Measurements from ENCODE around the gene VEZF1. TPM values are rescaled to one million over a fixed set of nuclear protein-coding genes. Genes with fewer than 3 reads are reported as not detected.
A peak's percentile ranks its signal among the peaks of the same experiment; 100 is the strongest.

VEZF1 gene
- total RNA-seq, 2 experiments from 2014 or later = 17.9 to 19.6 TPM

DNA sequence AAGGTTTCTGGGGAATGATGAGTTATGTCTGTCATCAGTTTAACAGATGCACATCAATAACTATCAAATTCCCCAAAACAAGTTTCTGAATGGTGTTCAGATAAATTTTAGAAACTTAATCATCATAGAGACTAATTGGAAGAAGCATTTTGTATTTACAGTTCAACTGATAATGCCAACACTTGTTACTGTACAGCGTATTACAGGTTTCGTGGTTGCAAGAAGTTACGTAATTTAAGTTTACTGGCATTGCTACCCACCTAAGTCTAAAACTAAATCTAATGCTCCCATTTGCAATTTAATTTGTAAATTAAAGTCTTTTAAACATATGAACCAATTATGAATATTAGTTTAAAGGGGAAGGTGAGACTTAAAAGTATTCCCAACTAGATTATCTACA, 16.0 kb upstream of the VEZF1 start:
- CTCF ChIA-PET = interaction anchor here (0.7 kb wide), 1 partner anchor 9 kb away, joined by 3 read pairs; no protein-coding TSS in a partner anchor
- POLR2A ChIA-PET = interaction anchor here (3.9 to 10.6 kb wide), 2 partner anchors 10 to 154 kb away, joined by 18 to 230 read pairs; partner anchors contain the start of genes MRPS23 and VEZF1
- TF ChIP-seq, protein P1, sequence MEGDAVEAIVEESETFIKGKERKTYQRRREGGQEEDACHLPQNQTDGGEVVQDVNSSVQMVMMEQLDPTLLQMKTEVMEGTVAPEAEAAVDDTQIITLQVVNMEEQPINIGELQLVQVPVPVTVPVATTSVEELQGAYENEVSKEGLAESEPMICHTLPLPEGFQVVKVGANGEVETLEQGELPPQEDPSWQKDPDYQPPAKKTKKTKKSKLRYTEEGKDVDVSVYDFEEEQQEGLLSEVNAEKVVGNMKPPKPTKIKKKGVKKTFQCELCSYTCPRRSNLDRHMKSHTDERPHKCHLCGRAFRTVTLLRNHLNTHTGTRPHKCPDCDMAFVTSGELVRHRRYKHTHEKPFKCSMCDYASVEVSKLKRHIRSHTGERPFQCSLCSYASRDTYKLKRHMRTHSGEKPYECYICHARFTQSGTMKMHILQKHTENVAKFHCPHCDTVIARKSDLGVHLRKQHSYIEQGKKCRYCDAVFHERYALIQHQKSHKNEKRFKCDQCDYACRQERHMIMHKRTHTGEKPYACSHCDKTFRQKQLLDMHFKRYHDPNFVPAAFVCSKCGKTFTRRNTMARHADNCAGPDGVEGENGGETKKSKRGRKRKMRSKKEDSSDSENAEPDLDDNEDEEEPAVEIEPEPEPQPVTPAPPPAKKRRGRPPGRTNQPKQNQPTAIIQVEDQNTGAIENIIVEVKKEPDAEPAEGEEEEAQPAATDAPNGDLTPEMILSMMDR (IDR thresholded peaks at IDR 0.05) = no peak
- intact Hi-C loops (cut with micrococcal nuclease) = no loop called here
- no peak for ATAC-seq
- peaks cover 66% of the 10 kb centered on the region for H3K4me1 Mint-ChIP-seq (ENCODE audit: low read depth)
- H3K27me3 Mint-ChIP-seq = no peaks in the 10 kb centered on the region
- H3K36me3 Mint-ChIP-seq (ENCODE audit: low read depth) = peaks cover 76% of the 10 kb centered on the region
- H3K9me3 Mint-ChIP-seq = no peaks in the 10 kb centered on the region
- DNase-seq = no peak
- peak overlapping the region; percentile 97 for H3K4me3 Mint-ChIP-seq
- H3K27ac Mint-ChIP-seq = peak overlapping the region; percentile 80

GRCh38 chr17:58002973-58003372, 14.9 kb upstream of the VEZF1 start:
- ChIA-PET CTCF (interaction anchor here (0.9 to 12.2 kb wide), 3 partner anchors 13 to 145 kb away, joined by 3 to 177 read pairs (median 3); no protein-coding TSS in a partner anchor), POLR2A (interaction anchor here (0.6 to 10.6 kb wide), 6 partner anchors 9 to 331 kb away, joined by 3 to 230 read pairs (median 4); partner anchors contain the start of genes MRPS23 and VEZF1)
- Mint-ChIP-seq H3K4me1 (ENCODE audit: low read depth) (peaks cover 70% of the 10 kb centered on the region), H3K27me3 (no peaks in the 10 kb centered on the region), H3K27ac (peak overlapping the region; percentile 81), H3K36me3 (ENCODE audit: low read depth) (peaks cover 75% of the 10 kb centered on the region), H3K4me3 (peak overlapping the region; percentile 97), H3K9me3 (no peaks in the 10 kb centered on the region)
- ATAC-seq (no peak), DNase-seq (no peak)
- intact Hi-C loops (cut with micrococcal nuclease) = no loop called here
- TF ChIP-seq, protein P1 (IDR thresholded peaks at IDR 0.05) = no peak

GRCh38 chr17:58002154-58002948, 14.3 kb upstream of the VEZF1 start:
- ChIA-PET CTCF (interaction anchor here (0.6 to 12.2 kb wide), 7 partner anchors 9 to 349 kb away, joined by 3 to 177 read pairs (median 4); partner anchors contain the start of gene VEZF1), POLR2A (interaction anchor here (0.7 to 10.6 kb wide), 8 partner anchors 9 to 332 kb away, joined by 3 to 230 read pairs (median 4); partner anchors contain the start of genes MRPS23 and VEZF1)
- intact Hi-C loops (cut with micrococcal nuclease) = no loop called here

DNA sequence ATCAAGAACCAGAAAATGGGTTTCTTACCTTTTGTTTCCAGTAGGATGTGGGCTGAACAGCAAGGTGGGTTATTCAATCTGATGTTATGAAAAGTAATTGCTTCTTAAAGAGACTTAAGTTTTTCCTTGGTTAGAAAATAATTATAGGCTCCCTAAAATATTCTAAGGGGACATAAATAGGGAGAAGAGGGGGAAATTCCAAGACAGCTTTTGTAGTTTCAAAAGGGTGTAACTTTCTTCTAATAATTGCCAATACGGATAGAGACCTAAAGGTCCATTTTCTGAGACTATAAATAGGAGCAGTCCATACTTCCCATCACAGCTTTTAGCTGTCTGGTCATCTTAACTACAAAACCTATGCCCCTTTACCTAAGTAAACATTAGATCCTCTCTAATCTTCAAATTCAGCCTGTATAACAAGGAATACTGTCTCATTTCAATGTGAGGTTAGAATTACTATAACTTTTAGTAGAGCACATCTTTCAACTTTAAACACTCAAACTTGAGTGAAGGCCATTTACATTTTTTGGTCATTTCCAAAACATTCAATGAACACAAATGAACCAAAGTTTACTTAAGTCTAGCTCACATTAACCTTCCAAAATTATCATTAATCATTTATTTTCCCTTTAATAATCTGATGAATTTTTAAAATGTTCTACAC, 13.5 kb upstream of the VEZF1 start:
- POLR2A ChIA-PET = interaction anchor here (0.7 to 10.6 kb wide), 6 partner anchors 8 to 87 kb away, joined by 3 to 230 read pairs (median 4); partner anchors contain the start of gene VEZF1
- H3K9me3 Mint-ChIP-seq = no peaks in the 10 kb centered on the region
- ATAC-seq = no peak

More at GRCh38 chr17:58002154-58002948, 14.3 kb upstream of the VEZF1 start:
- H3K9me3 Mint-ChIP-seq = no peaks in the 10 kb centered on the region
- peaks cover 76% of the 10 kb centered on the region for H3K36me3 Mint-ChIP-seq (ENCODE audit: low read depth)
- H3K4me3 Mint-ChIP-seq = peak overlapping the region; percentile 97
- no peaks in the 10 kb centered on the region for H3K27me3 Mint-ChIP-seq
- ATAC-seq (no peak), DNase-seq (no peak)
- peaks cover 70% of the 10 kb centered on the region for H3K4me1 Mint-ChIP-seq (ENCODE audit: low read depth)
- H3K27ac Mint-ChIP-seq = peak overlapping the region; percentile 81
- TF ChIP-seq, protein P1 (IDR thresholded peaks at IDR 0.05) = no peak

More for the DNA sequence above, 13.5 kb upstream of the VEZF1 start:
- TF ChIP-seq, protein P1 (IDR thresholded peaks at IDR 0.05) = no peak
- H3K27me3 Mint-ChIP-seq = no peaks in the 10 kb centered on the region
- no peak for DNase-seq
- intact Hi-C loops (cut with micrococcal nuclease) = no loop called here
- no peak overlapping the region for H3K4me3 Mint-ChIP-seq
- H3K27ac Mint-ChIP-seq = peak overlapping the region; percentile 73
- H3K36me3 Mint-ChIP-seq (ENCODE audit: low read depth) = peaks cover 77% of the 10 kb centered on the region
- peaks cover 78% of the 10 kb centered on the region for H3K4me1 Mint-ChIP-seq (ENCODE audit: low read depth)
- CTCF ChIA-PET = interaction anchor here (1.2 to 12.2 kb wide), 5 partner anchors 8 to 144 kb away, joined by 3 to 177 read pairs (median 7); partner anchors contain the start of gene VEZF1

Data from activated CD8-positive, alpha-beta T cell treated with anti-CD3 and anti-CD28 coated beads for 36 hours (primary cell).